Measurements from ENCODE around the gene KSR1. TPM values are rescaled to one million over a fixed set of nuclear protein-coding genes. Genes with fewer than 3 reads are reported as not detected.
"Not testable (repeated sequence)": the region's sequence is repeated elsewhere in the genome, so short reads cannot be mapped to it uniquely, and the experiment has no call there.

Gene KSR1
- polyA plus RNA-seq, 1 donor from 2014 or later = 9.2 TPM

GRCh38 chr17:27654654-27655524 is 198.6 kb downstream of the KSR1 start (continued):
- TF ChIP-seq RAD21 (conservative IDR thresholded peaks at IDR 0.05) (peak; percentile 54), SMC3 (conservative IDR thresholded peaks at IDR 0.05; ENCODE audit: poor library complexity) (peak; percentile 64)

GRCh38 chr17:27655525-27656111 is 199.4 kb downstream of the KSR1 start:
- H3K9me3 ChIP-seq (ENCODE audit: low read length); H3K27ac ChIP-seq (ENCODE audit: low read length); H3K4me2 ChIP-seq (ENCODE audit: low read length); H3K4me3 ChIP-seq (ENCODE audit: low read length); H3K9ac ChIP-seq (ENCODE audit: low read length); H3K36me3 ChIP-seq (ENCODE audit: insufficient read depth, low read length); H3F3A ChIP-seq (ENCODE audit: insufficient read depth, low read length, poor library complexity, severe bottlenecking); H3K9me2 ChIP-seq (ENCODE audit: insufficient read depth, low read length); H2AFZ ChIP-seq (ENCODE audit: low read depth, low read length); H3K27me3 ChIP-seq (ENCODE audit: insufficient read depth, low read depth, low read length); H3K79me2 ChIP-seq (replicated peaks; ENCODE audit: insufficient read depth, low read length); H4K20me1 ChIP-seq (ENCODE audit: insufficient read depth): not testable (repeated sequence)

GRCh38 chr17:27656620-27657019 is 200.4 kb downstream of the KSR1 start:
- H2AFZ ChIP-seq (ENCODE audit: low read depth, low read length); H3K27me3 ChIP-seq (ENCODE audit: insufficient read depth, low read depth, low read length): not testable (repeated sequence)

GRCh38 chr17:27657620-27658019 is 201.4 kb downstream of the KSR1 start:
- no peaks in the 10 kb centered on the region for H3K9me3 ChIP-seq (ENCODE audit: low read length)
- H3K36me3 ChIP-seq (ENCODE audit: insufficient read depth, low read length) = no peaks in the 10 kb centered on the region
- H3K27ac ChIP-seq (ENCODE audit: low read length) = no peak overlapping the region
- no peaks in the 10 kb centered on the region for H3K9me2 ChIP-seq (ENCODE audit: insufficient read depth, low read length)
- TF ChIP-seq SMC3 (conservative IDR thresholded peaks at IDR 0.05; ENCODE audit: poor library complexity) = no peak
- no peak for TF ChIP-seq EP300 (conservative IDR thresholded peaks at IDR 0.05; ENCODE audit: poor library complexity, severe bottlenecking)
- TF ChIP-seq MXI1 (conservative IDR thresholded peaks at IDR 0.05; ENCODE audit: poor library complexity, severe bottlenecking) = no peak
- TF ChIP-seq POLR2AphosphoS5 (IDR thresholded peaks at IDR 0.05) = no peak
- no peak for TF ChIP-seq REST (IDR thresholded peaks at IDR 0.05; ENCODE audit: borderline replicate concordance)
- TF ChIP-seq RAD21 (conservative IDR thresholded peaks at IDR 0.05) = no peak
- TF ChIP-seq EZH2 (IDR thresholded peaks at IDR 0.05; ENCODE audit: borderline replicate concordance, insufficient read depth, low read length, poor library complexity, severe bottlenecking) = no peak
- TF ChIP-seq CTCF (IDR thresholded peaks at IDR 0.05; ENCODE audit: poor library complexity, severe bottlenecking) = no peak
- TF ChIP-seq TAF1 (IDR thresholded peaks at IDR 0.05; ENCODE audit: low read depth) = no peak
- H3K4me3 ChIP-seq (ENCODE audit: low read length) = no peak overlapping the region
- no peaks in the 10 kb centered on the region for H3K79me2 ChIP-seq (replicated peaks; ENCODE audit: insufficient read depth, low read length)
- no peaks in the 10 kb centered on the region for H3K27me3 ChIP-seq (ENCODE audit: insufficient read depth, low read depth, low read length)
- H4K20me1 ChIP-seq (ENCODE audit: insufficient read depth) = no peaks in the 10 kb centered on the region
- H3K4me2 ChIP-seq (ENCODE audit: low read length) = no peak overlapping the region
- H3K9ac ChIP-seq (ENCODE audit: low read length) = no peak overlapping the region
- H2AFZ ChIP-seq (ENCODE audit: low read depth, low read length) = no peak overlapping the region
- no peaks in the 10 kb centered on the region for H3F3A ChIP-seq (ENCODE audit: insufficient read depth, low read length, poor library complexity, severe bottlenecking)

More at GRCh38 chr17:27656620-27657019, 200.4 kb downstream of the KSR1 start:
- H3F3A ChIP-seq (ENCODE audit: insufficient read depth, low read length, poor library complexity, severe bottlenecking); H3K9ac ChIP-seq (ENCODE audit: low read length); H4K20me1 ChIP-seq (ENCODE audit: insufficient read depth); H3K79me2 ChIP-seq (replicated peaks; ENCODE audit: insufficient read depth, low read length); H3K4me3 ChIP-seq (ENCODE audit: low read length); H3K36me3 ChIP-seq (ENCODE audit: insufficient read depth, low read length); H3K9me2 ChIP-seq (ENCODE audit: insufficient read depth, low read length); H3K27ac ChIP-seq (ENCODE audit: low read length); H3K9me3 ChIP-seq (ENCODE audit: low read length); H3K4me2 ChIP-seq (ENCODE audit: low read length): not testable (repeated sequence)
